ENCODE data around the gene PDK3.

Gene PDK3

DNA sequence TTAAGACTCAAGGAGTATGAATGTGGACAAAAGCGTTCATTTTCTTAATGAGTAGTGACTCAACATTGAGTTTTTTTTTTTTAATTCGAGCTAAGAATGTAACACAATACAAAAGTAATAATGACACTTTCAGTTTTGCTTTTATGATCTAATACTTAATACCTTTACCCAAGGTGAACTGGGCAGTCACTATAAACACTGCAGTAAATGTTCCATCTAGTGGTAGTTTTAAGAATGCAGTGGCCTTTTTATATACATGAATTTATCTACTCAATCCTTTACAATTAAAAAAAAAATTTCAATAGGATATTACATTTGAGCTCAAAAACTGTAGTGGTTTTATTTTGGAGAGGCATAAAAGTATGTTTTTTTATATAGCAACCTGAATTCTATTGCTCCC, 33.9 kb downstream of the PDK3 start:
- TF ChIP-seq, protein P1, sequence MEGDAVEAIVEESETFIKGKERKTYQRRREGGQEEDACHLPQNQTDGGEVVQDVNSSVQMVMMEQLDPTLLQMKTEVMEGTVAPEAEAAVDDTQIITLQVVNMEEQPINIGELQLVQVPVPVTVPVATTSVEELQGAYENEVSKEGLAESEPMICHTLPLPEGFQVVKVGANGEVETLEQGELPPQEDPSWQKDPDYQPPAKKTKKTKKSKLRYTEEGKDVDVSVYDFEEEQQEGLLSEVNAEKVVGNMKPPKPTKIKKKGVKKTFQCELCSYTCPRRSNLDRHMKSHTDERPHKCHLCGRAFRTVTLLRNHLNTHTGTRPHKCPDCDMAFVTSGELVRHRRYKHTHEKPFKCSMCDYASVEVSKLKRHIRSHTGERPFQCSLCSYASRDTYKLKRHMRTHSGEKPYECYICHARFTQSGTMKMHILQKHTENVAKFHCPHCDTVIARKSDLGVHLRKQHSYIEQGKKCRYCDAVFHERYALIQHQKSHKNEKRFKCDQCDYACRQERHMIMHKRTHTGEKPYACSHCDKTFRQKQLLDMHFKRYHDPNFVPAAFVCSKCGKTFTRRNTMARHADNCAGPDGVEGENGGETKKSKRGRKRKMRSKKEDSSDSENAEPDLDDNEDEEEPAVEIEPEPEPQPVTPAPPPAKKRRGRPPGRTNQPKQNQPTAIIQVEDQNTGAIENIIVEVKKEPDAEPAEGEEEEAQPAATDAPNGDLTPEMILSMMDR (IDR thresholded peaks at IDR 0.05; ENCODE audit: low read depth, low read length) = 0 out of 2 replicates have a peak, but pooled peaks have one; percentile 5
- Histone ChIP-seq H3K4me3 (ENCODE audit: low read depth, low read length) (no peak overlapping the region), H3K36me3 (no peaks in the 10 kb centered on the region; the same call in 1 of the 2 replicates), H3K27me3 (ENCODE audit: insufficient read depth, low read depth, severe bottlenecking) (peaks cover 5% of the 10 kb centered on the region), H3K27ac (no peak overlapping the region), H3K9me3 (ENCODE audit: severe bottlenecking) (no peaks in the 10 kb centered on the region)
- no peak for DNase-seq

GRCh38 chrX:24506082-24506481, 41.0 kb downstream of the PDK3 start:
- no peak for DNase-seq
- no peaks in the 10 kb centered on the region; the same call in 1 of the 2 replicates for H3K36me3 ChIP-seq

DNA sequence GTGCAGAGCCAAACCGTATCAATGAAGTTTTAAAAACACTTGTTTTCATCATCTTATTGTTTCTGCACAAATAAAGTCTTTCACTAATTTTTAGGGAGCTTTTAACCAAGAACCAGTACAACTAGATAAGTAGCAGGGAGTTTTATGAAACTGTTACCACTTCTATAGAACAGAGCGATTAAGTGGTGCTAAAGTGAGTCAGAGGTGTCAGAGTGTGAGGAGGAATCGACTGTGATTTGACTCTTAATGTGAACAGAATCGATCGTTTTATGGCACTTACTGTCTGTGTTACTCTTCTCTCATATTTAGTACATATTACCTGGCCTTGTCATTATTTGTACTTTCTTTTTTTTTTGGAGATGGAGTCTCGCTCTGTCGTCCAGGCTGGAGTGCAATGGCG, 43.3 kb downstream of the PDK3 start:
- TF ChIP-seq, protein P1 (IDR thresholded peaks at IDR 0.05; ENCODE audit: low read depth, low read length) = no peak
- no peaks in the 10 kb centered on the region; the same call in 1 of the 2 replicates for H3K36me3 ChIP-seq

More at GRCh38 chrX:24506082-24506481, 41.0 kb downstream of the PDK3 start:
- TF ChIP-seq, protein P1 (IDR thresholded peaks at IDR 0.05; ENCODE audit: low read depth, low read length) = no peak
- H3K27ac ChIP-seq = no peak overlapping the region
- H3K9me3 ChIP-seq (ENCODE audit: severe bottlenecking) = no peaks in the 10 kb centered on the region
- H3K4me3 ChIP-seq (ENCODE audit: low read depth, low read length) = no peak overlapping the region
- H3K27me3 ChIP-seq (ENCODE audit: insufficient read depth, low read depth, severe bottlenecking) = peaks cover 8% of the 10 kb centered on the region

GRCh38 chrX:24513416-24513815, 48.3 kb downstream of the PDK3 start:
- Histone ChIP-seq H3K36me3 (no peaks in the 10 kb centered on the region; the same call in 1 of the 2 replicates), H3K9me3 (ENCODE audit: severe bottlenecking) (no peaks in the 10 kb centered on the region), H3K4me3 (ENCODE audit: low read depth, low read length) (no peak overlapping the region), H3K27me3 (ENCODE audit: insufficient read depth, low read depth, severe bottlenecking) (peaks cover 6% of the 10 kb centered on the region), H3K27ac (no peak overlapping the region)
- DNase-seq = no peak
- TF ChIP-seq, protein P1 (IDR thresholded peaks at IDR 0.05; ENCODE audit: low read depth, low read length) = no peak

More for the DNA sequence above, 43.3 kb downstream of the PDK3 start:
- peaks cover 6% of the 10 kb centered on the region for H3K27me3 ChIP-seq (ENCODE audit: insufficient read depth, low read depth, severe bottlenecking)
- no peak overlapping the region for H3K4me3 ChIP-seq (ENCODE audit: low read depth, low read length)
- H3K27ac ChIP-seq = no peak overlapping the region
- no peak for DNase-seq
- H3K9me3 ChIP-seq (ENCODE audit: severe bottlenecking) = no peaks in the 10 kb centered on the region

GRCh38 chrX:24515447-24515846, 50.4 kb downstream of the PDK3 start:
- TF ChIP-seq, protein P1 (IDR thresholded peaks at IDR 0.05; ENCODE audit: low read depth, low read length) = peak; percentile 32; the same call in 1 of the 2 replicates
- no peak overlapping the region for H3K4me3 ChIP-seq (ENCODE audit: low read depth, low read length)
- H3K9me3 ChIP-seq (ENCODE audit: severe bottlenecking) = no peaks in the 10 kb centered on the region
- peaks cover 7% of the 10 kb centered on the region for H3K27me3 ChIP-seq (ENCODE audit: insufficient read depth, low read depth, severe bottlenecking)
- H3K36me3 ChIP-seq = no peaks in the 10 kb centered on the region
- H3K27ac ChIP-seq = no peak overlapping the region
- DNase-seq = no peak

DNA sequence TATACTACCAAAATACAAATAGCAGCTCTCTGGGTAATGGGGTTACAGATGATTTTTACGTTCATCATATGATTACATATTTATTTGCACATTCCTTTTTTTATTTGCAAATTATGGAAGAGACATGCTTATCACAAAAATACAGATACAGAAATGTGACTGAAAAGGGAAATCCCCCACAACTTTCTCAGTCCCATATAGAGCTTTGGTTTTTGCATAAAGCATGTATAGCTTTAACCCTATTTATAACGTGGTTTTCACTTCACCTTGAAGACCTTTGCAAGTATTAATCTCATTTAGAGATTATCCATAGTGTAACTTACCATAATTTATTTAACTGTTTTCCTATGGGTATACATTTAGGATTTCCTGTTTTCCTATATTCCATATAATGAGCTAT, 55.4 kb downstream of the PDK3 start:
- Histone ChIP-seq H3K4me3 (ENCODE audit: low read depth, low read length) (no peak overlapping the region), H3K27ac (no peak overlapping the region), H3K27me3 (ENCODE audit: insufficient read depth, low read depth, severe bottlenecking) (peaks cover 14% of the 10 kb centered on the region), H3K9me3 (ENCODE audit: severe bottlenecking) (no peaks in the 10 kb centered on the region), H3K36me3 (no peaks in the 10 kb centered on the region; the same call in 1 of the 2 replicates)
- TF ChIP-seq, protein P1 (IDR thresholded peaks at IDR 0.05; ENCODE audit: low read depth, low read length) = no peak
- DNase-seq = no peak

Data from WERI-Rb-1 (cell line).